Activated gamma-delta T cell treated with Interleukin-2 at 50 U/mL for 16 hours (primary cell): ENCODE measurements around the gene ZDHHC8.
A peak's percentile ranks its signal among the peaks of the same experiment; 100 is the strongest.

Source experiments
- DNase-seq: peaks from one replicate; pipeline ENCODE4 v3.0.0-alpha.2; 2020

The ZDHHC8 gene

DNA sequence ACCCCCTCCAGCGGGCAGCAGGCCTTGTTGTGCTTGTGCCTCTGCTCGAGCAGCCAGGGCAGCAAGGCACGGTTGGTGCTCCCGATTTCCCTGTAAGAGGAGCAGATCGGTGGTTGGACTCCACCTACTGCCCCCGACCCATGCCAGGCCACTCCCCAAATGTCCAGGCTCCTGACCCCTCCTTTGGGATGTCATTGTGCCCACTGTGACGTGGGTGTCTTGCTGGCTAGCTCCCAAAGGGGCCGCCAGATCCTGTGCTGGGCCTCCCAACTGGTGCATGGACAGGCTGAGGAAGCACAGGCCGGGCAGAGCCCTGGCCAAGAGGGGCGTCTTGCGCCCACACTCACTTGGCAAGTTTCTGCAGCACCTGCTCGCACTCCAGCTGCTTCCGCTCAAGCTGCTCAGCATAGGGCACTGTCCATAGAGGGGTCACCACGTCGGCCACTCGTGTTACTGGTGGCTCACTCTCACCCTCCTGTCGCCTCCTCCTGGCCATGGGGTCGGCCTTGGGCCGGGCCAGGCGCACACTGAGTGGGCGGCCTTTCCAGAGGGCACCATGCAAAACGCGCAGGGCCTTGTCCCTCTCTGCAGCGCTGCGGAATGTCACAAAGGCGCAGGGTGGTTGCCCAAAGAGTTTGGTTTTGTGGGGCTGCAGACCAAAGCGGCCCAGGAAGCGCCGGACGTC is 15.8 kb upstream of the ZDHHC8 start, which contains the start of gene RANBP1:
Gene RANBP1 (plus strand): TSS at position 414 of the 685 bp plus-strand sequence. CDS start 81 bp downstream, at position 495.
- no peak for DNase-seq

DNA sequence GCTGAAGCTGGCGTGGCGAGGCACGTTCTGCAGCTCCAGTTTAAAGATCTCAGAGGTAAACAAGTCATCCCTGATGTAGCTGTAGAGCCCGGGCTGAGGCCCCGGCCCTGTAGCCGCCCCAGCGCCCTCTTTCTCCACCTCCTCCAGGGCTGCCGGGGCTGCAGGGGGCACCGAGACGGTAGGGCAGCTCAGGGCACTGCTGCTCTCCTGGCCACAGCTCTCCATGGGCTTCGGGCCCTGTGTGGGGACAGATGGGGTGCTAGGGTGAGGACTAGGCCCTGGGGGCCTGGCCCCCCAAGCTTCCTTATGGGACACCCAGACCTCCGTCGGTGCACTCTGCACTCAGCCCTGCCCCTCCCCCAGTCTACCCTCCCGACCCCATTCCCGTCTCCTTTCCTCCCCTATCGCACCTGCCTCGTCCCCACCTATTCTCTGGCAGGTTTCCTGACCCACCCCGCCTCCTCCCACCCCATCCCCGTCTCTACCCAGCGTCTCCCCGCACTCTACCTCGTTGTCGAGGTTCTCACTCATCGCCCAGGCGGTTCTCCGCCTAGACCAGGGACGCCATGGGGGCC is 15.1 kb upstream of the ZDHHC8 start:
- no peak for DNase-seq

DNA sequence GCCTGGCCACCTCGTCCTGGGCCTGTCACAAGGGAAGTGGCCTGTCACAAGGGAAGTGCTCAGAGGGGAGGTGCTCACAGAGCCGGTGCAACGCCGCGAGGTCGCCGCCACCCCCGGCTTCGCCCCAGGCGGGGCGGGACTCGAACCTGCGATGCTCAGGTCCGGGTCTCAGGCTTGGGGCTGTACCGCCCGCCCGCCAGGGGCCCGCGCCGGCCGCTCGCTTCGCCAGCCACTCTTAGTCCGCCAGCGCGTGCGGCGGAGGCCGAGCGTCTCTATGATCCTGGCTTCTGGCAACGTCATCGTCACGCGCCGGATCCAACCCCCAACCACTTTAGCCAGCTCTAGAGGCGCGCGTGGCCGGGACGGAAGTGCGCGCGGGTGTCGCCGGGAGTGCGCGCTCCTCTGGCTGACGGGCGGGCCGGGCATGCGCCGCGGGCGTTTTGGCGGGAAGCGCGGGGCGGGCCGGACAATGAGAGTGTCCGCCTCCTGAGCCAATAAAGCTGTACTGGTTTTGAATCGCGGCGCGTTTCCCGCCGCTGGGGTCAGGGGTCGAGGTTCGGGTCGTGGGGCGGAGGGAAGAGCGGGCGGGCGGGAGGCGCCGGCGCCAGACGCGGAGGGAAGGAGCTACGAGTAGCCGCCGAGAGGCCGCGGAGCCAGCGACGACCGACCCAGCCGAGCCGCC is 14.5 kb upstream of the ZDHHC8 start, which contains the start of gene TRMT2A:
Gene TRMT2A (minus strand): TSS at position 276 of the 682 bp plus-strand sequence. CDS start 320 bp downstream, outside the sequence.
- peak; percentile 93 for DNase-seq

GRCh38 chr22:20117633-20118299 is 13.8 kb upstream of the ZDHHC8 start:
- peak; percentile 42 for DNase-seq

DNA sequence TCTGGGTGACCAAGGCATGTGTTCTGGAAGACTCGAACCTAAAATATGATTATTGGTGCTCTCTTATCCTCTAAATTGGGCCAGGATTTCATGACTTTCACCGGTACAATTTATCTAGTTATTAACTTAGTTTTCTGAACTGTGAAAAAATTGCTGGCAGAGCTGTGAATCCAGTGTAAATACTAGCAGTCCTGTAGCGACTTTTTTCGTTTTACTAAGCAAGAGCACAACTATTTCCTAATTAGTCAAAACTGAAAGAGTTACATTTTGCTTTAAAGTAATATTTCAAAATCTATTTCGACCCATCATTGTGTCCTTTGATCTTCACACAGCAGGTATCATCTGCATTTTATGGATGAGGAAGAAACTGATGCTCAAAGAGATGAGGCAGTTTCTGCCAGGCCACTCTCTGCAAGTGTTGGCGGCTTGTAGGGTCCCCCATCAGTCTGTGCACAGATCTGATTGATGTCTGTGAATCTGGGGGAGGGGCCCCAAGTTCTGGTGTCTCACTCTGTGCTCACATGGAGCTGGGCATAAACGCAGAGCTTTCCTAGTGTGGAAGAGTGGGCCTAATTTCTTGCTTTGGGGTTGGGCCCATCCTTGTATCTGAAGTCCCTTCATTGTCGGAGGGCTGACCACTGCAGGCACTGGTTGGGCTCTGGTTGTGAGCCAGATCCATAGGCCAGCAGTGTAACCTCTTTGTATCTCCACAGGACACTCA is 13.1 kb upstream of the ZDHHC8 start:
- DNase-seq: no peak

DNA sequence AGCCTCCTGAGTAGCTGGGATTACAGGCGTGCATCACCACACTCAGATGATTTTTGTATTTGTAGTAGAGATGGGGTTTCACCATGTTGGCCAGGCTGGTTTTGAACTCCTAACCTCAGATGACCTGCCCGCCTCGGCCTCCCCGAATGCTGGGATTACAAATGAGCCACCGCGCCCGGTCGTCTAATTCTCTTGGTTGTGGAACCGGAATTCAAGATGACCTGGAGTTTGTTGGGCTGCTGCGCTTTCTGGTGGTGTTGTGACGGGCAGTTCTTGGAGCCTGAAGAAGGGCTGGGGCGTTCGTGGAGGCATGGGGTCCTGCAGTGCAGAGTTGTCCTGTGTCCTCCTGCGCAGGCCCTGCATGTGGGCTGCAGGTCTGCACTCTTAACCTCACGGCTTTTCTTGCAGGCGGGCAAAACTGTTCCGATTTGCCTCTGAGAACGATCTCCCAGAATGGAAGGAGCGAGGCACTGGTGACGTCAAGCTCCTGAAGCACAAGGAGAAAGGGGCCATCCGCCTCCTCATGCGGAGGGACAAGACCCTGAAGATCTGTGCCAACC is 9.7 kb upstream of the ZDHHC8 start:
- DNase-seq: no peak

GRCh38 chr22:20123366-20124082 is 8.1 kb upstream of the ZDHHC8 start:
- DNase-seq: no peak

- no peak for DNase-seq
Observed at GRCh38 chr22:20124083-20124787, 7.4 kb upstream of the ZDHHC8 start.

DNA sequence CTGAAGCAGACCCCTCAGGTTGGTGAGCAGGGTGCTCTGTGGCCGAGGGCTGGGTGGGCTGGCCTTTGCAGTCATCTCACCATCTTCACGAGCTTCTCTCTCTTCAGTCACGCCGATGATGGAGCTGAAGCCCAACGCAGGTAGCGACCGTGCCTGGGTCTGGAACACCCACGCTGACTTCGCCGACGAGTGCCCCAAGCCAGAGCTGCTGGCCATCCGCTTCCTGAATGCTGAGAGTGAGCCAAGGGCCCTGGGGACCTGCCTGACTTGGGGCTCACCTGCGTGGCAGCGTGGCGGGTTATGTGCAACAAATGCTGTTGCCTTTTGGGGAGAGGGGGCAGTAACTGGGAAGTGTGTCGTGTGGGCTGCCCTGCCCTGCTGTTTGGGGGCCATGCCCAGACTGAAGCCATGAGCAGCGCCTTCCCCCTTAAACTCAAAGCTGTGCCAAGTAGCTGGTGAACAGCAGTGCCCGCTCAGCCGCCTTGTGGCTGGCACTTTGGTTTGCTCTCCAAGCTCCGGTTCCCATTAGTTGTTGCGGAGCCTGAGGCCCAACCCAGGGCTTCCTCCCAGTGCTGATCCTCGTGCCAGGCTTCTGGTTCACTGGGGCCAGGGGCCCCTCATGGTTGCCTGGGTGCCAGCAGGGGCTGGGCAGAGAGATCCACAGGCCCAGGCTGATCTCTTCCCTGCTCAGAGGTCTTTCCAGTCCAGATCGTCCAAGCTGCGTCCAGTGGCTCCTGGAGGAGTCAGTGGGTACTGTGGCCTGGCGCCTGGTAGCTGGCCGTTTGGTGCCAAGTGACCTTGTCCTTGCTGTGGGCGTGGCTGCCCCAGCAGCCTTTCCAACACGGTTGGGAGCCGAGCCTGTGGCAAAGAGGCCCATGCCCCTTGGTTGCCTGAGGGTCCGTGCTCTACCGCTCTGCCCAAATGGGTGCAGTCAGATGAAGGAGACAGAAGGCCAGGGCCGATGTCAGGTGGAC is 6.1 kb upstream of the ZDHHC8 start:
- DNase-seq: no peak

DNA sequence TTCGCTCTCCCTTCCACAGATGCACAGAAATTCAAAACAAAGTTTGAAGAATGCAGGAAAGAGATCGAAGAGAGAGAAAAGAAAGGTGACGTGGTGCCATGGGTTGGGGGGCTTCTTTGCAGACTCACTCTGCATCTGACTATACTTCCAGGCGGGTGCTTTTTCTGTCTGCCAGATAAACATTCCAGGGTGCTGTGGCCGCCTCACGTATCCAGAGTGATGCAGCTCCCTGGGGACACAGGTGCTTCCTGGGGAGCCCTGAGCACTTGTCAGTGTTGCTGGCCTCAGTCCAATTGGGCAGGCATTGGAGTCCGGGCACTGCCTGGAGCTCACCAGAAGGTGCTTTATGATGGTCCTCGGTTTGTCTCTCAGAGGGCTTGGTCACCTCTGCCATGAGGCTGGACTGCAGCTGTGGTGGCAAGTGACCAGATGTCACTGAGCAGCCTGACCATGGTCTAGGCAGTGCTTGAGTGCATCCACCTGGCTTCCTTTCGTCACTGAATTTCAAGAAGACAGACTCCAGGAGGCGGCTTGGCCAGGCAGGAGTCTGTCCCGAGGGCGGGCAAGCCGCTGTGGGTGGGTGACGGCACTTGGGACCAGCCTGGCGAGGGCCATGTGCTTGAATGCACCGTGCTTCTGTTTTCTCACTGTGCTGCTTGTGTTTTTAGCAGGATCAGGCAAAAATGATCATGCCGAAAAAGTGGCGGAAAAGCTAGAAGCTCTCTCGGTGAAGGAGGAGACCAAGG is 5.1 kb upstream of the ZDHHC8 start:
- DNase-seq: no peak

DNA sequence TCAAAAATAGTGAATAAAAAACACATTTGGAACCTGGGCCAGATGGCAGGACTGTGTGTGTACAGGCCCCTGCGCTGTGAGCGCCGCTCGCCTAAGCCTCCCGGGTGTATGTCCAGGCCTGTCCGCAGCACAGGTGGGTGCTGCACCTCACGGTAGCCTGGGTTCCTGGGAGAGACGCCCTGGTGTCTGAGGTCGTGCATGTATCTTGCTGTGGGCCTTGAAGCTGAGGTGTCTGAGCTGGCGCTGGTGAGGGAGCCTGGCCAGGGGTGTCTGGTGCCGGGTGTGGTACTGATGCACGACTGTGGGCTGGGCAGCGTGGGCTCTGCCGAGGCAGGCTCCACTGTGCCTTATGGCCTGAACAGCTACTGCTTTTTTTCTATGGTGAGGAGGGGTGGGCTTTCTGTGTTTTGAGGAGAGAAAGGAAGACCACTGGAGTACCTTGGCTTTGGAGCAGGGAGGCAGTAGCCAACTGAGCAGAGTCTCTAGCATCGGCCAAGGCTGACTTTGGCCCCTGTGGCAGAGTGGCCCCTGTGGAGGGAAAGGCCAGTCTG is 4.2 kb upstream of the ZDHHC8 start:
- no peak for DNase-seq

- no peak for DNase-seq
Observed at GRCh38 chr22:20127869-20128618, 3.6 kb upstream of the ZDHHC8 start.

GRCh38 chr22:20128619-20128901 is 3.0 kb upstream of the ZDHHC8 start:
- no peak for DNase-seq

- DNase-seq: peak; percentile 42
Observed at GRCh38 chr22:20128902-20129746, 2.5 kb upstream of the ZDHHC8 start.

GRCh38 chr22:20129747-20130014 is 1.9 kb upstream of the ZDHHC8 start:
- no peak for DNase-seq

- no peak for DNase-seq
Observed at GRCh38 chr22:20130319-20130718, 1.3 kb upstream of the ZDHHC8 start.
